Naive thymus-derived CD4-positive, alpha-beta T cell (primary cell): ENCODE data around the gene AVPR1B. TPM values are rescaled to one million over a fixed set of nuclear protein-coding genes. Genes with fewer than 3 reads are reported as not detected.

Experiments
- ATAC-seq: fragments of 150-1000 bp; cut with Tn5 transposase; 2 replicates; pipeline ENCODE4 v1.10.0; 2021; ENCODE audit warnings: mild to moderate bottlenecking, moderate library complexity
- CTCF ChIA-PET: fragments of 350-600 bp; sonication (Branson Sonifier 250); formaldehyde crosslinking; loops from one replicate; lab custom pipeline; 2021; ENCODE audit warnings: antibody characterized with exemption; lab: Charles Lee
- POLR2A ChIA-PET: fragments of 350-600 bp; sonication (Branson Sonifier 250); formaldehyde crosslinking; loops from one replicate; lab custom pipeline; 2021; ENCODE audit warnings: antibody characterized with exemption, inconsistent platforms; lab: Charles Lee
- DNase-seq, 9 donors: peaks; one replicate each; pipeline versions ENCODE4 v3.0.0 to v3.0.0-alpha.2; 2020 to 2022; ENCODE audit warnings: mixed read lengths in 1 of 9
- H3K27ac ChIP-seq: one replicate; pipeline ENCODE4 v1.7.0; 2013; ENCODE audit warnings: mild to moderate bottlenecking, low read depth, low read length, moderate library complexity
- H3K27me3 ChIP-seq, 2 donors: one replicate each; pipeline ENCODE4 v1.7.0; 2013; ENCODE audit warnings: low read length in 2 of 2, mild to moderate bottlenecking in 2 of 2, moderate library complexity in 2 of 2; ENCODE audit not compliant: control insufficient read depth in 2 of 2, insufficient read depth in 2 of 2
- H3K36me3 ChIP-seq, 3 experiments: 1 replicate in 2 of 3; 2 replicates in 1 of 3; pipeline ENCODE4 v1.7.0; 2013; ENCODE audit warnings: low read length in 3 of 3, mild to moderate bottlenecking in 3 of 3, moderate library complexity in 1 of 3; ENCODE audit not compliant: insufficient read depth in 3 of 3, control insufficient read depth in 2 of 3
- H3K4me1 ChIP-seq, 2 donors: one replicate each; pipeline ENCODE4 v1.7.0; 2013; ENCODE audit warnings: low read length in 2 of 2, mild to moderate bottlenecking in 2 of 2, moderate library complexity in 1 of 2; ENCODE audit not compliant: control insufficient read depth in 2 of 2, insufficient read depth in 2 of 2
- H3K4me3 ChIP-seq: 2 replicates; pipeline ENCODE4 v1.7.0; 2013; ENCODE audit warnings: mild to moderate bottlenecking, low read length
- H3K9me3 ChIP-seq, 3 experiments: 1 replicate in 2 of 3; 2 replicates in 1 of 3; pipeline ENCODE4 v1.7.0; 2013; ENCODE audit warnings: low read length in 3 of 3; ENCODE audit not compliant: control insufficient read depth in 2 of 3
- H3K27ac Mint-ChIP-seq, 9 donors: one replicate each; pipeline ENCODE4 v1.8.0; 2020 to 2022; ENCODE audit warnings: mixed read lengths in 9 of 9, mild to moderate bottlenecking in 8 of 9, moderate library complexity in 5 of 9, inconsistent platforms in 2 of 9
- H3K27me3 Mint-ChIP-seq, 5 donors: one replicate each; pipeline ENCODE4 v1.8.0; 2021 to 2022; ENCODE audit warnings: mixed read lengths in 5 of 5, mild to moderate bottlenecking in 1 of 5
- H3K36me3 Mint-ChIP-seq, 5 donors: one replicate each; pipeline ENCODE4 v1.8.0; 2020 to 2022; ENCODE audit warnings: mixed read lengths in 5 of 5, mild to moderate bottlenecking in 3 of 5, inconsistent platforms in 1 of 5
- H3K4me1 Mint-ChIP-seq, 7 donors: one replicate each; pipeline ENCODE4 v1.8.0; 2020 to 2022; ENCODE audit warnings: mixed read lengths in 7 of 7, mild to moderate bottlenecking in 3 of 7, inconsistent platforms in 1 of 7
- H3K4me3 Mint-ChIP-seq, 10 donors: one replicate each; pipeline ENCODE4 v1.8.0; 2020 to 2022; ENCODE audit warnings: mild to moderate bottlenecking in 10 of 10, mixed read lengths in 10 of 10, moderate library complexity in 6 of 10, inconsistent platforms in 2 of 10
- H3K9me3 Mint-ChIP-seq, 11 donors: one replicate each; pipeline ENCODE4 v1.8.0; 2020 to 2022; ENCODE audit warnings: mixed read lengths in 11 of 11, mild to moderate bottlenecking in 4 of 11, inconsistent platforms in 1 of 11, moderate library complexity in 1 of 11
- intact Hi-C, 2 donors: fragments of 100-400 bp; cut with micrococcal nuclease; formaldehyde crosslinking; loops; one replicate each; pipeline ENCODE4 v1.15.1; 2023
- polyA plus RNA-seq, 2 donors: library from polyadenylated mRNA; unstranded; fragments of 300-500 nt; fragmentation: Illumina TruSeq; gene quantifications; one replicate each; pipeline ENCODE4 v1.2.3, GENCODE V29; 2021
- total RNA-seq, 6 experiments: library from RNA in 5 of 6; stranded (reverse) in 5 of 6; gene quantifications; 1 replicate in 5 of 6; 2 replicates in 1 of 6; pipeline ENCODE4 v1.2.3 and lab custom pipeline; 2021 to 2026

Gene AVPR1B
- total and polyA plus RNA-seq, 7 experiments from 2014 or later: 0.27 TPM; not detected in 6

DNA sequence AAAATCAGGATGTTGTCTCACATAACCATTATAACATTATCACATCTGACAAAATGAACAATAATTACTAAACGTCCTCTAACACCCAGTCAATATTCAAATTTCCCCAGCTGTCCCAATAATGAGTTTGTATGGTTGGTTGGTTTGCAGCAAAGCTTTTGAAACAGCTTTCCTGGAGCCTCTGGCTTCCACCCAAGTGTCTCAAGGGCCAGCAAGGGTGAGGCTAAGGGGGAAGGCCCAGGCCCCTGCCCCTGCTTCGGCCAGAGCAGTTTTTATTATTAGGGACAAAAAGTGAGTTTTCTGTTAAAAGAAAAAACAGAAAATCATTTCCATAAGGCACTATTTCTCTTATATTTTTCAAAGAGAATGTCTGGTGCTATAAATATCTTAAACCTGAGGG, 19.1 kb upstream of the AVPR1B start:
- intact Hi-C loops: no loop called here
- peaks cover 13 to 57% (median 21%) of the 10 kb centered on the region in 5 donors for H3K27me3 Mint-ChIP-seq
- H3K27me3 ChIP-seq: no peaks in the 10 kb centered on the region
- no peak overlapping the region for H3K4me3 Mint-ChIP-seq
- H3K9me3 Mint-ChIP-seq: no peaks in the 10 kb centered on the region
- H3K9me3 ChIP-seq: no peaks in the 10 kb centered on the region
- no peaks in the 10 kb centered on the region for H3K4me1 ChIP-seq
- H3K27ac Mint-ChIP-seq: no peak overlapping the region
- no peak for ATAC-seq
- no peak overlapping the region for H3K4me3 ChIP-seq
- POLR2A ChIA-PET: no interaction called here
- H3K36me3 Mint-ChIP-seq: no peaks in the 10 kb centered on the region
- peaks cover 0 to 6% (median under 1%) of the 10 kb centered on the region in 7 donors for H3K4me1 Mint-ChIP-seq
- H3K36me3 ChIP-seq: no peaks in the 10 kb centered on the region
- H3K27ac ChIP-seq: no peak overlapping the region
- DNase-seq: no peak
- CTCF ChIA-PET: no interaction called here

DNA sequence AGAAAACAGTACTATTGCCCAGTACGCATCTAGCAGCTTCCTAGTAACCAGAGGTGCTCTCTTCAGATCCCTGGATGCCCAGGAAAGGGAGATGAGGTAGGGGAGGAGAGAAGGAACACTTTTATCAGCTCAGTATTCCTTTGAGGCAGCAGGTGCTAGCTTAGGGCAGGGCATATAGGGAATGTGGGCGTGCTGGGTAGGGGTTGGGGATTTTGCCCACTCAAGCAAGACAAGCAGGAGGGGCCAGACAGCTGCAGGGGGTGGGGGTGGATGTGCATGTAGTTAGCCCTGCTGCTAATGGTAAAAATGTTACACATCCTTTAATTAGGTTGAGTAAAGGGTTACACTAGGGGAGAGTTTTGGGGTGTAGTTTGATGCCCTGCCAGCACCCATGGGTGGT, 18.1 kb upstream of the AVPR1B start:
- H3K9me3 Mint-ChIP-seq: no peaks in the 10 kb centered on the region
- H3K27ac ChIP-seq: no peak overlapping the region
- no peak overlapping the region for H3K27ac Mint-ChIP-seq
- no peaks in the 10 kb centered on the region for H3K4me1 Mint-ChIP-seq
- no peaks in the 10 kb centered on the region for H3K9me3 ChIP-seq
- H3K36me3 ChIP-seq: no peaks in the 10 kb centered on the region
- ChIA-PET POLR2A (no interaction called here), CTCF (interaction anchor here (1.0 kb wide), 1 partner anchor 158 kb away, joined by 3 read pairs; no protein-coding TSS in a partner anchor)
- H3K4me1 ChIP-seq: no peaks in the 10 kb centered on the region
- intact Hi-C loops: no loop called here
- no peak overlapping the region for H3K4me3 ChIP-seq
- H3K27me3 ChIP-seq: no peaks in the 10 kb centered on the region
- DNase-seq (no peak), ATAC-seq (no peak)
- H3K4me3 Mint-ChIP-seq: no peak overlapping the region
- H3K36me3 Mint-ChIP-seq: no peaks in the 10 kb centered on the region
- H3K27me3 Mint-ChIP-seq: peaks cover 10 to 49% (median 21%) of the 10 kb centered on the region in 5 donors

DNA sequence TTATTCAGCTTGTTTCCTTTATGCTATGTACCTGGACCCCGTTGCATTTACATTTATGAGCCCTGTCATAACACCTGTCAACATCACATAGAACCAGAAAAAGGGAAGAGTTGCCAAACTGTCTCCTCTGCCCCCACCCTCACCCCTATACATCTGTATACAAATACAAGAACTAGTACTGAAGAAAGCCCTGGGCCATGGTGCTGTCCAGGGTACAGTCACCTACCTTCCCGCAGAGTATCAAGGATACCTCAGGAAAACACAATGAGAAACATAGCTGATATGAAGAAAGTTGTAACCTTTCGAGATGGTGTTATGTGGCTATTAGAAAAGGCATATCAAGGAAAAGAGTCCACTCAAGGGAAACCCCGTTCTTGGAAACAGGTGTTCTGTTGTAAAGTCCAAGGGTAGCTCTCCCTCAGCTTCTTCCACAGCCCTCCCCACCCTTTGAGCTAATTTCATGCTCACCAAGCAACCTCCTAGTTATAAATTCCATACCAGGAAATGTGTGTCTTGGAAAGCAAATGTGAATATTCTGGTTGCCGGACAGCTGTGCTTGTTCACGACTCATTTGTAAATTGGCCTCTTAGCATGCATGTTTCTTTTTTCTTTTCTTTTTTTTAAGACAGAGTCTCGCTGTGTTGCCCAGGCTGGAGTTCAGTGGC, 16.7 kb upstream of the AVPR1B start:
- intact Hi-C loops: no loop called here
- no peak overlapping the region for H3K4me3 ChIP-seq
- H3K4me1 Mint-ChIP-seq: no peaks in the 10 kb centered on the region
- ATAC-seq (no peak), DNase-seq (no peak)
- H3K27me3 ChIP-seq: no peaks in the 10 kb centered on the region
- H3K27ac Mint-ChIP-seq: no peak overlapping the region
- ChIA-PET POLR2A (no interaction called here), CTCF (interaction anchor here (0.6 kb wide), 1 partner anchor 1663 kb away, joined by 4 read pairs; no protein-coding TSS in a partner anchor)
- no peaks in the 10 kb centered on the region for H3K36me3 Mint-ChIP-seq
- H3K27me3 Mint-ChIP-seq: peaks cover 7 to 46% (median 11%) of the 10 kb centered on the region in 5 donors
- H3K27ac ChIP-seq: no peak overlapping the region
- no peaks in the 10 kb centered on the region for H3K4me1 ChIP-seq
- H3K36me3 ChIP-seq: no peaks in the 10 kb centered on the region
- no peaks in the 10 kb centered on the region for H3K9me3 ChIP-seq
- H3K4me3 Mint-ChIP-seq: no peak overlapping the region
- no peaks in the 10 kb centered on the region for H3K9me3 Mint-ChIP-seq

DNA sequence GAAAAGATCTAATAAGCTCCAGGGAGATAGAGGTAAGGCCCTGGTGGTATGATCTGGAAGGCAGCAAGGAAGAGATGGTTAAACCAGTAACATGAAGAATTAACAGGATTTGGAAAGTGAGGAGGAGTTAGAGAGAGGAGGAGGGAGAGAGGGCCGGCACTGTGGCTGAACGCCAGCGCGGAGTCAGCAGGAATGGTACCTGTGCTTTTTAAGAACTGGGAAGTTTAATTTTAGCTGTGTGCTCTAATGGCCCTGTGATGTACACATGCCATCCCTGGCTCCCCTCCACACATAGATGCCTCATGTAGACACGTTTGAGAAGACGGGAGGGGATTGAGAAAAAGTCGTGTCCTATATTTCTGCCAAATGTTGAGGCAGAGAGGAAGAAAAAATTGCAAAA, 13.8 kb upstream of the AVPR1B start:
- POLR2A ChIA-PET: no interaction called here
- Histone ChIP-seq H3K27ac (no peak overlapping the region), H3K4me1 (no peaks in the 10 kb centered on the region), H3K4me3 (no peak overlapping the region), H3K27me3 (no peaks in the 10 kb centered on the region), H3K36me3 (no peaks in the 10 kb centered on the region), H3K9me3 (no peaks in the 10 kb centered on the region)
- Mint-ChIP-seq H3K27me3 (peaks cover 13 to 46% (median 17%) of the 10 kb centered on the region in 5 donors), H3K36me3 (no peaks in the 10 kb centered on the region), H3K4me3 (no peak overlapping the region), H3K9me3 (peaks cover 0 to 2% (median 0%) of the 10 kb centered on the region in 11 donors), H3K4me1 (no peaks in the 10 kb centered on the region), H3K27ac (no peak overlapping the region)
- no peak for ATAC-seq
- CTCF ChIA-PET: no interaction called here
- no peak for DNase-seq
- intact Hi-C loops: no loop called here

DNA sequence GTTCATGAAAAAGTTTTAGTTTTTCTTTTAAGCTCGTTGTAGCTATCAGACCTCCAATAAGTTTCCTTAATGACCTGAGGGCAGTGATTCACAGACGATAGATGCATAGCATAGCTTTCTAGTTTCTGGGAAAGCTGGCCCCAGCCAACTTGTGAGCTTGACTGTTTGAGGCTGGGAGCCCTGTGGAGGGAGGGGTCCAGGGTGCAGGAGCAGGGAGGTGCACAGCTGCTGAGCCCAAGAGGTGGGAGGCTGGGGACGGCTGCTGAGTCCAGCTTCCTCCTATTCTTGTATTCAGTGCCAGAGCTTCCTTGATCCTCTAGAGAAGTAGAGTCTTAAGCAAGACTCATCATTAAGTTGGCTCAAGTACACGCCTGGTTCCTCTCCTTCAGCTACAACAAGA, 11.0 kb upstream of the AVPR1B start:
- intact Hi-C loops: no loop called here
- POLR2A ChIA-PET: no interaction called here

DNA sequence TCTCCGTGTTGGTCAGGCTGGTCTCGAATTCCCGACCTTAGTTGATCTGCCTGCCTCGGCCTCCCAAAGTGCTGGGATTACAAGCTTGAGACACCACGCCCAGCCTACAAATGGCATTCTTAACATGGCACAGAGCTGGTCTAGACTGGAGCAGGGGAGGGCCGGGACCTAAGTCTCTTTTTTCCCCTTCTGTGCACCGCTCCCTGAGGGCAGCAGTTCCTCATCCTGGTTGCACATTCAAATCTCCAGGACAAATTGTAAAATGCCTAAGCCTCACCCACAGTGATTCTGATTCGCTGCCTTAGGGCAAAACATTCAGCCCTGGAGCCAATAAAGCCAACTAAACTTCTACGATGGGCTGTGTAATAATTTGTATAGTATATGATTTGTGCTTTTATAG, 10.1 kb upstream of the AVPR1B start:
- Mint-ChIP-seq H3K4me1 (no peaks in the 10 kb centered on the region), H3K36me3 (peaks cover 0 to 3% (median under 1%) of the 10 kb centered on the region in 5 donors), H3K9me3 (peaks cover 0 to 12% (median 5%) of the 10 kb centered on the region in 11 donors), H3K27ac (no peak overlapping the region), H3K27me3 (peaks cover 13 to 55% (median 44%) of the 10 kb centered on the region in 5 donors), H3K4me3 (no peak overlapping the region)
- Histone ChIP-seq H3K36me3 (no peaks in the 10 kb centered on the region), H3K4me3 (no peak overlapping the region), H3K4me1 (no peaks in the 10 kb centered on the region), H3K27me3 (peaks cover 0 to 3% of the 10 kb centered on the region in 2 donors), H3K27ac (no peak overlapping the region), H3K9me3 (no peaks in the 10 kb centered on the region)
- ChIA-PET CTCF (no interaction called here), POLR2A (no interaction called here)
- intact Hi-C loops: no loop called here
- DNase-seq (no peak), ATAC-seq (no peak)

More for the DNA sequence above, 11.0 kb upstream of the AVPR1B start:
- DNase-seq (no peak), ATAC-seq (peak; percentile 54)
- Mint-ChIP-seq H3K27me3 (peaks cover 13 to 51% (median 39%) of the 10 kb centered on the region in 5 donors), H3K9me3 (peaks cover 0 to 5% (median 0%) of the 10 kb centered on the region in 11 donors), H3K36me3 (no peaks in the 10 kb centered on the region), H3K4me1 (no peaks in the 10 kb centered on the region), H3K27ac (no peak overlapping the region), H3K4me3 (no peak overlapping the region)
- H3K4me1 ChIP-seq: no peaks in the 10 kb centered on the region
- H3K27ac ChIP-seq: no peak overlapping the region
- H3K36me3 ChIP-seq: no peaks in the 10 kb centered on the region
- CTCF ChIA-PET: no interaction called here
- no peak overlapping the region for H3K4me3 ChIP-seq
- no peaks in the 10 kb centered on the region for H3K27me3 ChIP-seq
- no peaks in the 10 kb centered on the region for H3K9me3 ChIP-seq

DNA sequence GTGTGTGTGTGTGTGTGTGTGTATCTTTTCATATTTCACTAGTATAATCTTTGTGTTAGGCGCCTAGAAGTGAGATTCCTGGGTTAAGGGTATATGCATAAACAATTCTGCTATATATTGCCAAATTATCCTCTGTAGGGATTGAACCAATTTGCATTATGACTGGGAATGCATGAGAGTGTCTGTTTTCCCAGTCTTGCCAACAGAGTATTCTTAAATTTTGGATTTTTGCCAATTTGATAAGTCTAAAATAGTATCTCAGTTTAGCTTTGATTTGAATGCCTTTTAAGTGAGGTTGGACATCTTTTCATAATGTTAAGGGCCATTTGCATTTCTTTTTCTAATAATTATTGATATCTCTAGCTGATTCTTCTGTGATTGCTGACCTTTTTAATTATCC, 8.2 kb upstream of the AVPR1B start:
- H3K9me3 Mint-ChIP-seq: peaks cover 2 to 31% (median 13%) of the 10 kb centered on the region in 11 donors
- intact Hi-C loops: no loop called here
- Histone ChIP-seq H3K4me1 (no peaks in the 10 kb centered on the region), H3K9me3 (peaks cover 0 to 7% (median 0%) of the 10 kb centered on the region in 3 experiments), H3K27ac (no peak overlapping the region), H3K36me3 (no peaks in the 10 kb centered on the region), H3K27me3 (peaks cover 0 to 3% of the 10 kb centered on the region in 2 donors), H3K4me3 (no peak overlapping the region)
- no peak for DNase-seq
- POLR2A ChIA-PET: no interaction called here
- no peak for ATAC-seq
- H3K27ac Mint-ChIP-seq: no peak overlapping the region
- H3K4me1 Mint-ChIP-seq: no peaks in the 10 kb centered on the region
- H3K4me3 Mint-ChIP-seq: no peak overlapping the region
- peaks cover 0 to 14% (median 4%) of the 10 kb centered on the region in 5 donors for H3K36me3 Mint-ChIP-seq
- CTCF ChIA-PET: no interaction called here
- peaks cover 25 to 70% (median 58%) of the 10 kb centered on the region in 5 donors for H3K27me3 Mint-ChIP-seq
